Osteocyte (in vitro differentiated cells): ENCODE data around the gene DNM2. TPM values are rescaled to one million over a fixed set of nuclear protein-coding genes. Genes with fewer than 3 reads are reported as not detected.

ENCODE experiments used
- DNase-seq: peaks from one replicate; pipeline ENCODE4 v3.0.0; 2021; ENCODE audit warnings: mixed read lengths; ENCODE audit not compliant: unreplicated experiment; ENCODE audit errors: extremely low spot score
- H3K27ac Mint-ChIP-seq: one replicate; pipeline ENCODE4 v1.8.0; 2021; ENCODE audit warnings: mild to moderate bottlenecking, mixed read lengths; ENCODE audit not compliant: unreplicated experiment
- H3K27me3 Mint-ChIP-seq: one replicate; pipeline ENCODE4 v1.8.0; 2021; ENCODE audit warnings: mixed read lengths; ENCODE audit not compliant: unreplicated experiment
- H3K36me3 Mint-ChIP-seq: one replicate; pipeline ENCODE4 v1.8.0; 2021; ENCODE audit warnings: mixed read lengths; ENCODE audit not compliant: unreplicated experiment
- H3K4me1 Mint-ChIP-seq: one replicate; pipeline ENCODE4 v1.8.0; 2021; ENCODE audit warnings: mixed read lengths; ENCODE audit not compliant: unreplicated experiment
- H3K4me3 Mint-ChIP-seq: one replicate; pipeline ENCODE4 v1.8.0; 2021; ENCODE audit warnings: mild to moderate bottlenecking, moderate library complexity, mixed read lengths; ENCODE audit not compliant: unreplicated experiment
- H3K9me3 Mint-ChIP-seq: one replicate; pipeline ENCODE4 v1.8.0; 2021; ENCODE audit warnings: mixed read lengths; ENCODE audit not compliant: unreplicated experiment
- total RNA-seq: library from RNA; stranded (reverse); gene quantifications from 2 replicates; pipeline ENCODE4 v1.2.1, GENCODE V29; 2021
- TF ChIP-seq, protein P1 (sequence below): fragments of 200-600 bp; sonication (generic); IDR thresholded peaks from 2 replicates; pipeline ENCODE4 v1.5.0; 2021; ENCODE audit warnings: antibody characterized with exemption, mild to moderate bottlenecking, moderate library complexity

Gene DNM2
- total RNA-seq, 1 donor from 2014 or later, result 157 TPM

GRCh38 chr19:10805758-10806247 is 87.9 kb downstream of the DNM2 start:
- H3K4me3 Mint-ChIP-seq, result no peak overlapping the region
- H3K27ac Mint-ChIP-seq, result no peak overlapping the region
- DNase-seq, result no peak
- H3K27me3 Mint-ChIP-seq, result no peaks in the 10 kb centered on the region
- peaks cover 10% of the 10 kb centered on the region for H3K4me1 Mint-ChIP-seq
- H3K9me3 Mint-ChIP-seq, result no peaks in the 10 kb centered on the region
- peaks cover 44% of the 10 kb centered on the region for H3K36me3 Mint-ChIP-seq
- TF ChIP-seq, protein P1, sequence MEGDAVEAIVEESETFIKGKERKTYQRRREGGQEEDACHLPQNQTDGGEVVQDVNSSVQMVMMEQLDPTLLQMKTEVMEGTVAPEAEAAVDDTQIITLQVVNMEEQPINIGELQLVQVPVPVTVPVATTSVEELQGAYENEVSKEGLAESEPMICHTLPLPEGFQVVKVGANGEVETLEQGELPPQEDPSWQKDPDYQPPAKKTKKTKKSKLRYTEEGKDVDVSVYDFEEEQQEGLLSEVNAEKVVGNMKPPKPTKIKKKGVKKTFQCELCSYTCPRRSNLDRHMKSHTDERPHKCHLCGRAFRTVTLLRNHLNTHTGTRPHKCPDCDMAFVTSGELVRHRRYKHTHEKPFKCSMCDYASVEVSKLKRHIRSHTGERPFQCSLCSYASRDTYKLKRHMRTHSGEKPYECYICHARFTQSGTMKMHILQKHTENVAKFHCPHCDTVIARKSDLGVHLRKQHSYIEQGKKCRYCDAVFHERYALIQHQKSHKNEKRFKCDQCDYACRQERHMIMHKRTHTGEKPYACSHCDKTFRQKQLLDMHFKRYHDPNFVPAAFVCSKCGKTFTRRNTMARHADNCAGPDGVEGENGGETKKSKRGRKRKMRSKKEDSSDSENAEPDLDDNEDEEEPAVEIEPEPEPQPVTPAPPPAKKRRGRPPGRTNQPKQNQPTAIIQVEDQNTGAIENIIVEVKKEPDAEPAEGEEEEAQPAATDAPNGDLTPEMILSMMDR, result no peak

- Mint-ChIP-seq H3K9me3 (no peaks in the 10 kb centered on the region), H3K27me3 (no peaks in the 10 kb centered on the region), H3K4me1 (peaks cover 21% of the 10 kb centered on the region), H3K27ac (peak overlapping the region; percentile 46), H3K4me3 (no peak overlapping the region), H3K36me3 (peaks cover 38% of the 10 kb centered on the region)
- TF ChIP-seq, protein P1, result no peak
- DNase-seq, result no peak
Observed at GRCh38 chr19:10808937-10809649, 91.2 kb downstream of the DNM2 start.

DNA sequence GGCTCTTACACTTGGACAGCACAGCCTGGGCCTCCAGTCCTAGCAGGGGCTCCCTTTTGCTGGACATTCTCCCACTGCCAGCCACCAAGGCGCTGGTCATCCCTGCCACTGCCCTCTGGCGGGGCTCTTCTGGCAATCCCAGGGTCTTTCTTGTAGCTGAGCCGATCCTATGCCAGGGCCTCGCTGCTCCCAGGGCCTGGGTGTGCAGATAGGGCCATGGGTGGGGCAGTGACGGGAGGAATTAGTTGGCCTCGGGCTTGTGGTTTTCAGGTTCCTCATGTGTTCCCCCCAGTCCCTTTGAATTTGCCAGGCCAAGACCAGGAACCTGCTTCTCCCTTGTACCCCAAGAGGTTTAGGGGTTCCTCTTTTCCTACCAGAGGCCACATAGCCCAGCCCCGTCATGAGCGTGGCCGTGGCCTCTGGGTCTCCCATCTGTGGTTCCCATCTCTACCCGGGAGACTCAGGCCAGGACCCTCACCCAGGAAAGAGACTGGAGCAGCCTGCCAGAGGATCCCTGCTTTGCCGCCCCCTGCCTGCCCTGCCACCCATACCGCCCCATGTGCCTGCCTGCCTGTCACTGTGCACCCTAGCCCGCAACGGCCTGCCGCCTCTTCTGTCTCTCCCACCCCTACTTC is 91.9 kb downstream of the DNM2 start:
- no peak overlapping the region for H3K4me3 Mint-ChIP-seq
- H3K36me3 Mint-ChIP-seq, result peaks cover 40% of the 10 kb centered on the region
- H3K27me3 Mint-ChIP-seq, result no peaks in the 10 kb centered on the region
- peak overlapping the region; percentile 6 for H3K27ac Mint-ChIP-seq
- TF ChIP-seq, protein P1, result no peak
- no peaks in the 10 kb centered on the region for H3K9me3 Mint-ChIP-seq
- DNase-seq, result no peak
- H3K4me1 Mint-ChIP-seq, result peaks cover 25% of the 10 kb centered on the region

- Mint-ChIP-seq H3K4me3 (no peak overlapping the region), H3K27me3 (no peaks in the 10 kb centered on the region), H3K27ac (peak overlapping the region; percentile 18), H3K4me1 (peaks cover 38% of the 10 kb centered on the region), H3K36me3 (peaks cover 38% of the 10 kb centered on the region), H3K9me3 (no peaks in the 10 kb centered on the region)
- TF ChIP-seq, protein P1, result no peak
- DNase-seq, result no peak
Observed at GRCh38 chr19:10811391-10812111, 93.7 kb downstream of the DNM2 start.

DNA sequence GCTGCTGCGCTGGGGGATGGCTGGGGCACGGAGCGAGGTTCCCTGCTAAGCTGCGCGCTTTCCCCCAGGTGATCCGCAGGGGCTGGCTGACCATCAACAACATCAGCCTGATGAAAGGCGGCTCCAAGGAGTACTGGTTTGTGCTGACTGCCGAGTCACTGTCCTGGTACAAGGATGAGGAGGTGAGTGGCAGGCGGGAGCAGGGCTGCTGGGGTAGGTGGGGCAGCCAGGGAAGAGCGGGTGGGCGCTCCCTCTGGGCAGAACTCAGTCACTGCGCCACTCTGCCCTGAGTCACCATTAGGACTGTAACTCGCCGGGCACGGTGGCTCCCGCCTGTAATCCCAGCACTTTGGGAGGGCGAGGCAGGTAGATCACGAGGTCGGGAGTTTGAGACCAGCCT is 94.3 kb downstream of the DNM2 start:
- H3K36me3 Mint-ChIP-seq, result peaks cover 41% of the 10 kb centered on the region
- peak overlapping the region; percentile 18 for H3K27ac Mint-ChIP-seq
- H3K4me1 Mint-ChIP-seq, result peaks cover 42% of the 10 kb centered on the region
- no peak for DNase-seq
- TF ChIP-seq, protein P1, result no peak
- no peaks in the 10 kb centered on the region for H3K27me3 Mint-ChIP-seq
- no peaks in the 10 kb centered on the region for H3K9me3 Mint-ChIP-seq
- H3K4me3 Mint-ChIP-seq, result no peak overlapping the region
